GM23338 (cell line): ENCODE measurements around the gene PTPRF. TPM values are rescaled to one million over a fixed set of nuclear protein-coding genes. Genes with fewer than 3 reads are reported as not detected.

ENCODE experiments used
- ATAC-seq: fragments of 200-7000 bp; cut with Tn5 transposase; 3 replicates; pipeline ENCODE4 v1.9.1; 2020
- DNase-seq: peaks from one replicate; pipeline ENCODE4 v3.0.0-alpha.2; 2015; ENCODE audit warnings: low spot score
- H2AFZ ChIP-seq: fragments of 200-600 bp; sonication (generic); 2 replicates; pipeline ENCODE4 v1.8.0; 2016; ENCODE audit warnings: antibody characterized with exemption, mild to moderate bottlenecking, moderate library complexity
- H3F3A ChIP-seq: fragments of 200-600 bp; sonication (generic); replicated peaks from 2 replicates; pipeline ENCODE4 v1.8.0; 2017; ENCODE audit warnings: antibody characterized with exemption, mixed run types, low read depth
- H3K27ac ChIP-seq: fragments of 200-600 bp; sonication (generic); 2 replicates; pipeline ENCODE4 v1.6.1; 2016; ENCODE audit warnings: low read depth
- H3K27me3 ChIP-seq: fragments of 200-600 bp; sonication (generic); 2 replicates; pipeline ENCODE4 v1.8.0; 2016; ENCODE audit warnings: mild to moderate bottlenecking, mixed run types, moderate library complexity; ENCODE audit not compliant: insufficient read depth
- H3K36me3 ChIP-seq: fragments of 200-600 bp; sonication (generic); 2 replicates; pipeline ENCODE4 v1.8.0; 2016; ENCODE audit warnings: mild to moderate bottlenecking; ENCODE audit not compliant: insufficient read depth
- H3K4me1 ChIP-seq: fragments of 200-600 bp; sonication (generic); 2 replicates; pipeline ENCODE4 v1.8.0; 2016; ENCODE audit warnings: mild to moderate bottlenecking, moderate library complexity; ENCODE audit not compliant: insufficient read depth
- H3K4me2 ChIP-seq: fragments of 200-600 bp; sonication (generic); 2 replicates; pipeline ENCODE4 v1.7.1; 2017; ENCODE audit warnings: mixed run types
- H3K4me3 ChIP-seq: fragments of 200-600 bp; sonication (generic); 2 replicates; pipeline ENCODE4 v1.6.1; 2016; ENCODE audit warnings: mixed run types
- H3K79me2 ChIP-seq: fragments of 200-600 bp; sonication (generic); replicated peaks from 2 replicates; pipeline ENCODE4 v1.8.0; 2017; ENCODE audit warnings: mild to moderate bottlenecking; ENCODE audit not compliant: insufficient read depth
- H3K9me2 ChIP-seq: fragments of 200-600 bp; sonication (generic); 2 replicates; pipeline ENCODE4 v1.8.0; 2017; ENCODE audit not compliant: insufficient read depth
- H4K20me1 ChIP-seq: fragments of 200-600 bp; sonication (generic); replicated peaks from 2 replicates; pipeline ENCODE4 v1.8.0; 2017; ENCODE audit warnings: mild to moderate bottlenecking; ENCODE audit not compliant: insufficient read depth
- H3K27ac Mint-ChIP-seq: 2 replicates; pipeline ENCODE4 v1.8.0; 2020; ENCODE audit warnings: inconsistent platforms, mild to moderate bottlenecking, moderate library complexity, mixed read lengths
- H3K27me3 Mint-ChIP-seq: 3 replicates; pipeline ENCODE4 v1.8.0; 2022; ENCODE audit warnings: low read depth, mild to moderate bottlenecking, moderate library complexity, mixed read lengths, inconsistent platforms; ENCODE audit not compliant: insufficient read depth, poor library complexity
- H3K36me3 Mint-ChIP-seq: 3 replicates; pipeline ENCODE4 v1.8.0; 2021; ENCODE audit warnings: low read depth, mild to moderate bottlenecking, inconsistent platforms, moderate library complexity, mixed read lengths
- H3K4me1 Mint-ChIP-seq: 3 replicates; pipeline ENCODE4 v1.8.0; 2020; ENCODE audit warnings: mild to moderate bottlenecking, inconsistent platforms, mixed read lengths
- H3K4me3 Mint-ChIP-seq: 3 replicates; pipeline ENCODE4 v1.8.0; 2021; ENCODE audit warnings: moderate library complexity, mild to moderate bottlenecking, inconsistent platforms, mixed read lengths
- H3K9me3 Mint-ChIP-seq: 3 replicates; pipeline ENCODE4 v1.8.0; 2020; ENCODE audit warnings: moderate library complexity, mild to moderate bottlenecking, inconsistent platforms, mixed read lengths
- EZH2 ChIP-seq: fragments of 200-600 bp; sonication (generic); IDR thresholded peaks from one replicate; pipeline ENCODE4 v1.8.0; 2017; ENCODE audit warnings: antibody characterized with exemption, mild to moderate bottlenecking, low read depth; ENCODE audit not compliant: unreplicated experiment
- EZH2phosphoT487 ChIP-seq: fragments of 200-600 bp; sonication (generic); IDR thresholded peaks from one replicate; pipeline ENCODE4 v1.8.1; 2018; ENCODE audit warnings: antibody characterized with exemption; ENCODE audit not compliant: unreplicated experiment
- JUNB ChIP-seq: IDR thresholded peaks from one replicate; pipeline ENCODE4 v1.6.1; 2016; ENCODE audit warnings: antibody characterized with exemption; ENCODE audit not compliant: unreplicated experiment
- NANOG ChIP-seq: IDR thresholded peaks from 2 replicates; pipeline ENCODE4 v1.6.1; 2016; ENCODE audit warnings: antibody characterized with exemption, borderline replicate concordance
- POLR2AphosphoS5 ChIP-seq: IDR thresholded peaks from 2 replicates; pipeline ENCODE4 v1.6.1; 2016; ENCODE audit warnings: antibody characterized with exemption, low read depth
- STAT1 ChIP-seq: IDR thresholded peaks from one replicate; pipeline ENCODE4 v1.6.1; 2016; ENCODE audit warnings: antibody characterized with exemption; ENCODE audit not compliant: unreplicated experiment
- ZNF114 ChIP-seq: fragments of 250-450 bp; sonication (Bioruptor Pico); IDR thresholded peaks from 2 replicates; pipeline ENCODE4 v1.5.0; 2020; ENCODE audit warnings: mild to moderate bottlenecking, moderate library complexity
- ZNF331 ChIP-seq: fragments of 250-450 bp; sonication (Bioruptor Pico); IDR thresholded peaks from 2 replicates; pipeline ENCODE4 v1.5.0; 2020; ENCODE audit warnings: low read depth, mild to moderate bottlenecking, moderate library complexity
- polyA plus RNA-seq: library from polyadenylated mRNA; unstranded; fragments of >200 nt; fragmentation: Nextera tagmentation; extraction: Ambion mirVana; gene quantifications from 2 replicates; pipeline ENCODE4 v1.2.1, GENCODE V29; 2016
- total RNA-seq: library from RNA; depleted of rRNA; stranded (reverse); fragments of >200 nt; shearing (Covaris generic); gene quantifications from 2 replicates; pipeline ENCODE4 v1.2.3, GENCODE V29; 2014
- TF ChIP-seq, protein P1 (sequence below), 2 experiments: fragments of 200-600 bp in 1 of 2; sonication (generic) in 1 of 2; conservative IDR thresholded peaks; 2 replicates each; pipeline versions ENCODE4 v1.5.1 to v1.6.1; 2016 to 2017; ENCODE audit warnings: antibody characterized with exemption in 2 of 2, low read depth in 2 of 2, mild to moderate bottlenecking in 2 of 2, moderate library complexity in 1 of 2
- TF ChIP-seq, protein P2 (sequence below): IDR thresholded peaks from 2 replicates; pipeline ENCODE4 v1.6.1; 2016; ENCODE audit warnings: antibody characterized with exemption
- TF ChIP-seq, protein P3 (sequence below): fragments of 250-450 bp; sonication (Bioruptor Pico); IDR thresholded peaks from 2 replicates; pipeline ENCODE4 v1.5.0; 2020; ENCODE audit warnings: mild to moderate bottlenecking, moderate library complexity

The PTPRF gene
- total and polyA plus RNA-seq, 2 experiments from 2014 or later = 52.4 to 173 TPM

GRCh38 chr1:43521078-43521477, 9.6 kb upstream of the PTPRF start:
- H3K4me1 Mint-ChIP-seq = peaks cover 32% of the 10 kb centered on the region
- H3K4me3 ChIP-seq = no peak overlapping the region
- no peak overlapping the region for H3K27ac ChIP-seq
- H4K20me1 ChIP-seq = no peaks in the 10 kb centered on the region
- no peaks in the 10 kb centered on the region for H3K27me3 ChIP-seq
- no peak overlapping the region for H3K4me2 ChIP-seq
- H3K27me3 Mint-ChIP-seq = peaks cover 4% of the 10 kb centered on the region
- no peak overlapping the region for H3K4me3 Mint-ChIP-seq
- no peaks in the 10 kb centered on the region for H3F3A ChIP-seq
- H3K36me3 ChIP-seq = no peaks in the 10 kb centered on the region
- TF ChIP-seq JUNB = no peak
- no peak for TF ChIP-seq EZH2
- TF ChIP-seq, protein P1, sequence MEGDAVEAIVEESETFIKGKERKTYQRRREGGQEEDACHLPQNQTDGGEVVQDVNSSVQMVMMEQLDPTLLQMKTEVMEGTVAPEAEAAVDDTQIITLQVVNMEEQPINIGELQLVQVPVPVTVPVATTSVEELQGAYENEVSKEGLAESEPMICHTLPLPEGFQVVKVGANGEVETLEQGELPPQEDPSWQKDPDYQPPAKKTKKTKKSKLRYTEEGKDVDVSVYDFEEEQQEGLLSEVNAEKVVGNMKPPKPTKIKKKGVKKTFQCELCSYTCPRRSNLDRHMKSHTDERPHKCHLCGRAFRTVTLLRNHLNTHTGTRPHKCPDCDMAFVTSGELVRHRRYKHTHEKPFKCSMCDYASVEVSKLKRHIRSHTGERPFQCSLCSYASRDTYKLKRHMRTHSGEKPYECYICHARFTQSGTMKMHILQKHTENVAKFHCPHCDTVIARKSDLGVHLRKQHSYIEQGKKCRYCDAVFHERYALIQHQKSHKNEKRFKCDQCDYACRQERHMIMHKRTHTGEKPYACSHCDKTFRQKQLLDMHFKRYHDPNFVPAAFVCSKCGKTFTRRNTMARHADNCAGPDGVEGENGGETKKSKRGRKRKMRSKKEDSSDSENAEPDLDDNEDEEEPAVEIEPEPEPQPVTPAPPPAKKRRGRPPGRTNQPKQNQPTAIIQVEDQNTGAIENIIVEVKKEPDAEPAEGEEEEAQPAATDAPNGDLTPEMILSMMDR (conservative IDR thresholded peaks at IDR 0.05; ENCODE audit: low read depth in 2 of 2) = no peak
- no peak for TF ChIP-seq POLR2AphosphoS5
- TF ChIP-seq ZNF331 = no peak
- no peak for TF ChIP-seq NANOG
- TF ChIP-seq, protein P2, sequence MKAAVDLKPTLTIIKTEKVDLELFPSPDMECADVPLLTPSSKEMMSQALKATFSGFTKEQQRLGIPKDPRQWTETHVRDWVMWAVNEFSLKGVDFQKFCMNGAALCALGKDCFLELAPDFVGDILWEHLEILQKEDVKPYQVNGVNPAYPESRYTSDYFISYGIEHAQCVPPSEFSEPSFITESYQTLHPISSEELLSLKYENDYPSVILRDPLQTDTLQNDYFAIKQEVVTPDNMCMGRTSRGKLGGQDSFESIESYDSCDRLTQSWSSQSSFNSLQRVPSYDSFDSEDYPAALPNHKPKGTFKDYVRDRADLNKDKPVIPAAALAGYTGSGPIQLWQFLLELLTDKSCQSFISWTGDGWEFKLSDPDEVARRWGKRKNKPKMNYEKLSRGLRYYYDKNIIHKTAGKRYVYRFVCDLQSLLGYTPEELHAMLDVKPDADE = no peak
- TF ChIP-seq STAT1 = no peak
- TF ChIP-seq ZNF114 (CRISPR knock-in tag) = no peak
- H3K79me2 ChIP-seq = no peaks in the 10 kb centered on the region
- H3K9me2 ChIP-seq = no peaks in the 10 kb centered on the region
- no peak overlapping the region for H2AFZ ChIP-seq
- no peak for ATAC-seq
- H3K4me1 ChIP-seq = no peaks in the 10 kb centered on the region
- H3K27ac Mint-ChIP-seq = no peak overlapping the region
- DNase-seq = no peak
- H3K9me3 Mint-ChIP-seq = no peaks in the 10 kb centered on the region
- no peaks in the 10 kb centered on the region for H3K36me3 Mint-ChIP-seq

DNA sequence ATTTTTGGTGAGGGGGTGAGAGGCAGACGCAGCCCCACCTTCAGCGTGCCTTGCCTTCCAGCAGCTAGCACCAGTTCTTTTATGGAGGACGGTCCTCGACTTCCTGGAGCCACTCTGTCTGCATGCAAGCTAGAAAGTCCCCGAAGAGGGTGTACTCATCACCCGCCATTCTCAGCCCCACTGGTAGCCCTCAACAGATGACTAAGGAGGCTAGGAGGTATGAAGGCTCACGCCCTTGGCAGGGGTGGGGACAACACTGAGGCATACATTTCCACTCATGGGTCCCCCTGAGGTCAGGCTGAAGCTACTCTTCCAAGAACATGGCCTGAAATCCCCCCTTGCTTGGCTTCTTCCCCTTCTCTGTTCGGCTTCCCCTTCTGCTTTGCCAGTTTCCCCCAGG, 8.9 kb upstream of the PTPRF start:
- H3K27me3 Mint-ChIP-seq = peaks cover 4% of the 10 kb centered on the region
- no peaks in the 10 kb centered on the region for H3K36me3 Mint-ChIP-seq
- Histone ChIP-seq H3K4me2 (no peak overlapping the region), H3K9me2 (no peaks in the 10 kb centered on the region), H3K79me2 (no peaks in the 10 kb centered on the region), H4K20me1 (no peaks in the 10 kb centered on the region), H3F3A (no peaks in the 10 kb centered on the region), H3K4me1 (no peaks in the 10 kb centered on the region), H3K4me3 (no peak overlapping the region), H3K27ac (no peak overlapping the region), H2AFZ (no peak overlapping the region), H3K27me3 (no peaks in the 10 kb centered on the region), H3K36me3 (no peaks in the 10 kb centered on the region)
- peaks cover 32% of the 10 kb centered on the region for H3K4me1 Mint-ChIP-seq
- DNase-seq (no peak), ATAC-seq (no peak)
- H3K9me3 Mint-ChIP-seq = no peaks in the 10 kb centered on the region
- H3K4me3 Mint-ChIP-seq = no peak overlapping the region
- no peak overlapping the region for H3K27ac Mint-ChIP-seq
- TF ChIP-seq POLR2AphosphoS5 = no peak
- TF ChIP-seq EZH2 = no peak
- no peak for TF ChIP-seq JUNB
- TF ChIP-seq EZH2phosphoT487 = no peak
- TF ChIP-seq, protein P3, sequence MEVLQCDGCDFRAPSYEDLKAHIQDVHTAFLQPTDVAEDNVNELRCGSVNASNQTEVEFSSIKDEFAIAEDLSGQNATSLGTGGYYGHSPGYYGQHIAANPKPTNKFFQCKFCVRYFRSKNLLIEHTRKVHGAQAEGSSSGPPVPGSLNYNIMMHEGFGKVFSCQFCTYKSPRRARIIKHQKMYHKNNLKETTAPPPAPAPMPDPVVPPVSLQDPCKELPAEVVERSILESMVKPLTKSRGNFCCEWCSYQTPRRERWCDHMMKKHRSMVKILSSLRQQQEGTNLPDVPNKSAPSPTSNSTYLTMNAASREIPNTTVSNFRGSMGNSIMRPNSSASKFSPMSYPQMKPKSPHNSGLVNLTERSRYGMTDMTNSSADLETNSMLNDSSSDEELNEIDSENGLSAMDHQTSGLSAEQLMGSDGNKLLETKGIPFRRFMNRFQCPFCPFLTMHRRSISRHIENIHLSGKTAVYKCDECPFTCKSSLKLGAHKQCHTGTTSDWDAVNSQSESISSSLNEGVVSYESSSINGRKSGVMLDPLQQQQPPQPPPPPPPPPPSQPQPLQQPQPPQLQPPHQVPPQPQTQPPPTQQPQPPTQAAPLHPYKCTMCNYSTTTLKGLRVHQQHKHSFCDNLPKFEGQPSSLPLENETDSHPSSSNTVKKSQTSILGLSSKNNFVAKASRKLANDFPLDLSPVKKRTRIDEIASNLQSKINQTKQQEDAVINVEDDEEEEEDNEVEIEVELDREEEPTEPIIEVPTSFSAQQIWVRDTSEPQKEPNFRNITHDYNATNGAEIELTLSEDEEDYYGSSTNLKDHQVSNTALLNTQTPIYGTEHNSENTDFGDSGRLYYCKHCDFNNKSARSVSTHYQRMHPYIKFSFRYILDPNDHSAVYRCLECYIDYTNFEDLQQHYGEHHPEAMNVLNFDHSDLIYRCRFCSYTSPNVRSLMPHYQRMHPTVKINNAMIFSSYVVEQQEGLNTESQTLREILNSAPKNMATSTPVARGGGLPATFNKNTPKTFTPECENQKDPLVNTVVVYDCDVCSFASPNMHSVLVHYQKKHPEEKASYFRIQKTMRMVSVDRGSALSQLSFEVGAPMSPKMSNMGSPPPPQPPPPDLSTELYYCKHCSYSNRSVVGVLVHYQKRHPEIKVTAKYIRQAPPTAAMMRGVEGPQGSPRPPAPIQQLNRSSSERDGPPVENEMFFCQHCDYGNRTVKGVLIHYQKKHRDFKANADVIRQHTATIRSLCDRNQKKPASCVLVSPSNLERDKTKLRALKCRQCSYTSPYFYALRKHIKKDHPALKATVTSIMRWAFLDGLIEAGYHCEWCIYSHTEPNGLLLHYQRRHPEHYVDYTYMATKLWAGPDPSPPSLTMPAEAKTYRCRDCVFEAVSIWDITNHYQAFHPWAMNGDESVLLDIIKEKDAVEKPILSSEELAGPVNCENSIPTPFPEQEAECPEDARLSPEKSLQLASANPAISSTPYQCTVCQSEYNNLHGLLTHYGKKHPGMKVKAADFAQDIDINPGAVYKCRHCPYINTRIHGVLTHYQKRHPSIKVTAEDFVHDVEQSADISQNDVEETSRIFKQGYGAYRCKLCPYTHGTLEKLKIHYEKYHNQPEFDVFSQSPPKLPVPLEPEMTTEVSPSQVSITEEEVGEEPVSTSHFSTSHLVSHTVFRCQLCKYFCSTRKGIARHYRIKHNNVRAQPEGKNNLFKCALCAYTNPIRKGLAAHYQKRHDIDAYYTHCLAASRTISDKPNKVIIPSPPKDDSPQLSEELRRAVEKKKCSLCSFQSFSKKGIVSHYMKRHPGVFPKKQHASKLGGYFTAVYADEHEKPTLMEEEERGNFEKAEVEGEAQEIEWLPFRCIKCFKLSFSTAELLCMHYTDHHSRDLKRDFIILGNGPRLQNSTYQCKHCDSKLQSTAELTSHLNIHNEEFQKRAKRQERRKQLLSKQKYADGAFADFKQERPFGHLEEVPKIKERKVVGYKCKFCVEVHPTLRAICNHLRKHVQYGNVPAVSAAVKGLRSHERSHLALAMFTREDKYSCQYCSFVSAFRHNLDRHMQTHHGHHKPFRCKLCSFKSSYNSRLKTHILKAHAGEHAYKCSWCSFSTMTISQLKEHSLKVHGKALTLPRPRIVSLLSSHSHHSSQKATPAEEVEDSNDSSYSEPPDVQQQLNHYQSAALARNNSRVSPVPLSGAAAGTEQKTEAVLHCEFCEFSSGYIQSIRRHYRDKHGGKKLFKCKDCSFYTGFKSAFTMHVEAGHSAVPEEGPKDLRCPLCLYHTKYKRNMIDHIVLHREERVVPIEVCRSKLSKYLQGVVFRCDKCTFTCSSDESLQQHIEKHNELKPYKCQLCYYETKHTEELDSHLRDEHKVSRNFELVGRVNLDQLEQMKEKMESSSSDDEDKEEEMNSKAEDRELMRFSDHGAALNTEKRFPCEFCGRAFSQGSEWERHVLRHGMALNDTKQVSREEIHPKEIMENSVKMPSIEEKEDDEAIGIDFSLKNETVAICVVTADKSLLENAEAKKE (CRISPR knock-in tag) = no peak
- no peak for TF ChIP-seq NANOG
- TF ChIP-seq, protein P1 (conservative IDR thresholded peaks at IDR 0.05; ENCODE audit: low read depth in 2 of 2) = no peak
